Mucosa of rectum (tissue), 2 donors: Measurements from ENCODE around the gene ZC3HAV1.
"Not testable (repeated sequence)": the region's sequence is repeated elsewhere in the genome, so short reads cannot be mapped to it uniquely, and the experiment has no call there.

Experiments
- H3K27ac ChIP-seq, 2 donors: one replicate each; pipeline ENCODE4 v1.7.0; 2013; ENCODE audit warnings: inconsistent platforms in 2 of 2, low read depth in 2 of 2, low read length in 2 of 2
- H3K27me3 ChIP-seq, 2 donors: one replicate each; pipeline ENCODE4 v1.7.0; 2013; ENCODE audit warnings: low read length in 2 of 2; ENCODE audit not compliant: control insufficient read depth in 2 of 2, insufficient read depth in 2 of 2
- H3K36me3 ChIP-seq, 2 donors: one replicate each; pipeline ENCODE4 v1.7.0; 2013; ENCODE audit warnings: low read length in 2 of 2; ENCODE audit not compliant: control insufficient read depth in 2 of 2, insufficient read depth in 2 of 2
- H3K4me1 ChIP-seq, 2 donors: one replicate each; pipeline ENCODE4 v1.7.0; 2013; ENCODE audit warnings: low read length in 2 of 2, mild to moderate bottlenecking in 1 of 2; ENCODE audit not compliant: control insufficient read depth in 2 of 2, insufficient read depth in 2 of 2
- H3K4me3 ChIP-seq, 2 donors: one replicate each; pipeline ENCODE4 v1.7.0; 2013; ENCODE audit warnings: low read length in 2 of 2
- H3K9ac ChIP-seq, 2 donors: one replicate each; pipeline ENCODE4 v1.7.0; 2013; ENCODE audit warnings: low read length in 2 of 2, low read depth in 1 of 2, mild to moderate bottlenecking in 1 of 2
- H3K9me3 ChIP-seq, 2 donors: one replicate each; pipeline ENCODE4 v1.7.0; 2013; ENCODE audit warnings: low read length in 2 of 2; ENCODE audit not compliant: control insufficient read depth in 2 of 2
- donor health status: healthy.
- donor health status: Normal muscosa, but diverticular disease.

Gene ZC3HAV1

DNA sequence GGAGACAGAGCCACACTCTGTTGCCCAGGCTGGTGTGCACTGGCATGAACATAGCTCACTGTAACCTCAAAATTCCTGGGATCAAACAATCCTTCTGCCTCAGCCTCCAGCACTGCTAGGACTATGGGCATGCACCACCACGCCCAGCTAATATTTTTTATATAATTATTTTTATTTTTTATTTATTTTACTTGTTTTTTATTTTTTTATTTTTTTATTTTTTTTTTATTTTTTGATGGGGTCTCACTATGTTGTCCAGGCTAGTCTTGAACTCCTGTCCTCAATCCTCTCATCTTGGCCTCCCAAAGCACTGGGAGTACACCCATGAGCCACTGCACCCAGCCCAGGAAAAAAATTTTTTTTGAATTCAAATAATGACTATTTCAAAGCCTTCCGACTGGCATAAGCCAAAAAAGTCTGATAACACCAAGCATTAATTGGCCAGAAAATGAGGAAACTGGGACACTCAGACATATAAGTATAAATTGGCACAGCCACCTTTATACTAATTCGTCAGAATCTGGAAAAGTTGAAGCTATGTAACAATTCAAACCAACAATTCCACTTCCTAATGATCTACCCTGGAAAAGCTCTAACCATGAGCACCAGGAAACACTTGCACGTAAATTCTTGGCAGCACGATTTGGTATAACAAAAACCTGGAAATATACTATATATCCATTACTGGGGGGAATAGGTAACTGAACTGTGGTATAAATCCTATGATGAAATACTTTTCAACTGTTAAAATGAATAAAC lies 6.3 kb downstream of the ZC3HAV1 start:
- H3K4me1 ChIP-seq, result peaks cover 3% of the 10 kb centered on the region in 2 donors
- H3K27ac ChIP-seq, result no peak overlapping the region
- H3K4me3 ChIP-seq, result peak overlapping the region in 1 of 2 donors; percentile 45
- H3K36me3 ChIP-seq, result peaks cover 0 to 2% of the 10 kb centered on the region in 2 donors
- no peaks in the 10 kb centered on the region for H3K27me3 ChIP-seq
- H3K9me3 ChIP-seq, result no peaks in the 10 kb centered on the region
- no peak overlapping the region for H3K9ac ChIP-seq

DNA sequence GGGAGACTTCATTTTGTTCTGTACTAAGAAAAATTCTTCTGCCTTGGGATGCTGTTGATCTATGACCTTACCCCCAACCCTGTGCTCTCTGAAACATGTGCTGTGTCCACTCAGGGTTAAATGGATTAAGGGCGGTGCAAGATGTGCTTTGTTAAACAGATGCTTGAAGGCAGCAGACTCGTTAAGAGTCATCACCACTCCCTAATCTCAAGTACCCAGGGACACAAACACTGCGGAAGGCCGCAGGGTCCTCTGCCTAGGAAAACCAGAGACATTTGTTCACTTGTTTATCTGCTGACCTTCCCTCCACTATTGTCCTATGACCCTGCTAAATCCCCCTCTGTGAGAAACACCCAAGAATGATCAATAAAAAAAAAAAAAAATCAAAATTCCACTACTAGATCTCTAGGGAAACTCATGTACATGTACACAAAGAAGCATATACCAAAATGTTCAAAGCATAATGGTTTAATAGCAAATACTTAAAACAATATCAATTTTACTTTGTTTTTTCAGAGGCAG lies 7.8 kb downstream of the ZC3HAV1 start:
- H3K4me3 ChIP-seq, H3K27me3 ChIP-seq, H3K9ac ChIP-seq, H3K4me1 ChIP-seq, H3K27ac ChIP-seq, H3K9me3 ChIP-seq, H3K36me3 ChIP-seq: not testable (repeated sequence)

DNA sequence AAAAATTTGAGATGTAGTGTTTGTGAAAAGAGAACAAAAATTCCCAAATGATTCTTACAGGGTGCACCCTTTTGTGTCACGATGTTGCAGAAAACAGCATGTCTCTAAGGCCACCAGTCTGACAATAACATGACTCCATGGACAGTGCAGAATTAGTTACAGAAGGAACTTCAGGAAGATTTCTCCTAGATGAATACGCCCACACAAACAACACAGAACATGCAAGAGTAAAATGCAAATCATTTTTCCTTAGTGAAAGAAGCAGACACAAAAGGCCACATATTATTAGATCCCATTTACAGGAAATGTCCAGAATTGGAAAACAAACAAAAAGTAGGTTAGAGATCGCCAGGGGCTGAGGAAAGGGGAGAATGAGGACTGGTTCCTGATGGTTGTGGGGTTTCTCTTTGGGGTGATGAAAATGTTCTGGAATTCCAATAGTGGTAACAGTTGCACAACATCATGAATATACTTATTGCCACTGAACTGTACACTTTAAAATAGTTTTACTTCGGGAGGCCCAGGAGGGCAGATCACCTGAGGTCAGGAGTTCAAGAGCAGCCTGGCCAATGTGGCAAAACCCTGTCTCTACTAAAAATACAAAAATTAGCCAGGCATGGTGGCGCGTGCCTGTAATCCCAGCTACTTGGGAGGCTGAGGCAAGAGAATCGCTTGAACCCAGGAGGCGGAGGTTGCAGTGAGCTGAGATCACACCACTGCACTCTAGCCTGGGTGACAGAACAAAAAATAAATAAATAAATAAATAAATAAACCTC lies 10.2 kb downstream of the ZC3HAV1 start:
- Histone ChIP-seq H3K27ac (no peak overlapping the region), H3K9ac (no peak overlapping the region), H3K36me3 (peaks cover 0 to 2% of the 10 kb centered on the region in 2 donors), H3K27me3 (no peaks in the 10 kb centered on the region), H3K4me1 (peaks cover 0 to 3% of the 10 kb centered on the region in 2 donors), H3K4me3 (no peak overlapping the region), H3K9me3 (no peaks in the 10 kb centered on the region)

DNA sequence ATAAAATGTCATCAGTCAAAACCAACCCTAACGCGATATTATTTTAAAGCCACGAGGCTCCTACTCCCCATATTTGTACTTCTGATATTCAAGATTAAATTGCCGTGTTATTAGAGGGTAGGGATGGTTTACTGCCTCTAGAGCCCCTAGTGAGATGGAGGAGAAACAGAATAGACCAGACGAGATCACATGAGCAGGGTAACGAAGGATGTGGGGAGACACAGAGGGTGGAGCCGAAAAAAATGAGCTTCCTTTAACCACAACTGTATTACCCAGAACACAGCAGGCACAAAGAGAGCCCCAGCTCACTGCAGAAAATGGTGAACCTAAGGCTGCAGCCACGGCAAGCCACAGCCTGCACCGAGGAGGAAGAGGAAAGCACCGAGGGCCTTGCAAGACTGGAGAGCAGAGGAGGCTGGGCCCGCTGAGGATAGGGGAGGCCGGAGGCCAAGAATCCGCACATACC lies 14.3 kb downstream of the ZC3HAV1 start:
- H3K9ac ChIP-seq, result no peak overlapping the region
- H3K4me3 ChIP-seq, result peak overlapping the region in 1 of 2 donors; percentile 42
- H3K4me1 ChIP-seq, result peaks cover 0 to 3% of the 10 kb centered on the region in 2 donors
- no peaks in the 10 kb centered on the region for H3K9me3 ChIP-seq
- no peaks in the 10 kb centered on the region for H3K27me3 ChIP-seq
- H3K27ac ChIP-seq, result peak overlapping the region in 1 of 2 donors; percentile 41
- H3K36me3 ChIP-seq, result peaks cover 0 to 2% of the 10 kb centered on the region in 2 donors

DNA sequence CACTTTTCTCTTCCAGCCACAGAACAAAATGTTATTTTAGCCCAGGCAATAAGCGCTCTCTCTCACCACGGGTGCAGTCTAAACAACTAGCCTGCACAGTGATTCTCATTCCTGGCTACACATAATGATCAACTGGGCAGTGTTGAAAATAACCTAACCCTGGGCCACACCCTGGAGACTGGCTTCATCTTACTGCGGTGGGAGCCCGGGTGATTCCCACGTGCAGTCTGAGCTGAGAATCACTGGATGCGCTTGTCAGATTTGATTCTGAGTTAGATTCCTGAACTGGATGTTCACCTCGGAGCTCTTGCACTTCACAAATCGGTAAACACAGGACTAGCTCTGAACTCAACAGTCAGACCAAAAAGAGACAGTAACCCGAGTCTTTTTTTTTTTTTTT lies 14.9 kb downstream of the ZC3HAV1 start:
- H3K27ac ChIP-seq, result peak overlapping the region; percentile 29 to 38
- no peak overlapping the region for H3K9ac ChIP-seq

DNA sequence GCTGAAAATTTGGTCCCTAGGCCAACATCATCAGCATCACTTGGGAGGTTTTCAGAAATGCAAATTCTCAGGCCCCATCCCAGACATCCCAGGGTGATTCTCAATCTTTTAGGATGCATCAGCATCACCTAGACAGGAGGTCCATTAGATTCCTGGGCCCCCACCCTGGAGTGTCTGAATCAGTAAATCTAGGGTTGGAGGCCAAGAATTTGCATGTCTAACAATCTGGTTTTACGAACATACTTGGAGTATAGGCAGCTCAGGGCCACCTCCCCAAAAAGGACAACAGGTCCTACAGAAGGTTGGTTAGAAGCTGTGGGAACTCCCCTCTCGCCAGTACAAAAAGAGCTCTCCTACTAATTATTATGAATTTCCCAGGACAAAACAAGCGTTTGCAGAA lies 15.5 kb downstream of the ZC3HAV1 start:
- Histone ChIP-seq H3K27ac (peak overlapping the region; percentile 5 to 29), H3K36me3 (peaks cover 0 to 6% of the 10 kb centered on the region in 2 donors), H3K4me3 (no peak overlapping the region), H3K4me1 (peaks cover 0 to 3% of the 10 kb centered on the region in 2 donors), H3K27me3 (no peaks in the 10 kb centered on the region), H3K9ac (no peak overlapping the region), H3K9me3 (no peaks in the 10 kb centered on the region)

More for the DNA sequence above, 14.9 kb downstream of the ZC3HAV1 start:
- peaks cover 0 to 3% of the 10 kb centered on the region in 2 donors for H3K4me1 ChIP-seq
- H3K36me3 ChIP-seq, result peaks cover 0 to 2% of the 10 kb centered on the region in 2 donors
- H3K4me3 ChIP-seq, result peak overlapping the region in 1 of 2 donors; percentile 42
- no peaks in the 10 kb centered on the region for H3K9me3 ChIP-seq
- no peaks in the 10 kb centered on the region for H3K27me3 ChIP-seq

DNA sequence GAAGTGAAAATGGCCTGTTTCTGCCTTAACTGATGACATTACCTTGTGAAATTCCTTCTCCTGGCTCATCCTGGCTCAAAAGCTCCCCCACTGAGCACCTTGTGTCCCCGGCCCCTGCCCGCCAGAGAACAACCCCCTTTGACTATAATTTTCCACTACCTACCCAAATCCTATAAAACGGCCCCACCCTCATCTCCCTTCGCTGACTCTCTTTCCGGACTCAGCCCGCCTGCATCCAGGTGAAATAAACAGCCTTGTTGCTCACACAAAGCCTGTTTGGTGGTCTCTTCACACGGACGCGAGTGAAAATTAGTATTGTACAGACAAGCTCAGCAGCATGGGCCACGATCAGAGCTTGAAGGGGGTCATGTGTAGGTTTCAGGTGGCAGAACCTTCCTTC lies 16.0 kb downstream of the ZC3HAV1 start:
- not testable (repeated sequence) for H3K27me3 ChIP-seq, H3K4me1 ChIP-seq, H3K4me3 ChIP-seq, H3K36me3 ChIP-seq, H3K9ac ChIP-seq, H3K9me3 ChIP-seq
- peak overlapping the region in 1 of 2 donors; percentile 5 for H3K27ac ChIP-seq

DNA sequence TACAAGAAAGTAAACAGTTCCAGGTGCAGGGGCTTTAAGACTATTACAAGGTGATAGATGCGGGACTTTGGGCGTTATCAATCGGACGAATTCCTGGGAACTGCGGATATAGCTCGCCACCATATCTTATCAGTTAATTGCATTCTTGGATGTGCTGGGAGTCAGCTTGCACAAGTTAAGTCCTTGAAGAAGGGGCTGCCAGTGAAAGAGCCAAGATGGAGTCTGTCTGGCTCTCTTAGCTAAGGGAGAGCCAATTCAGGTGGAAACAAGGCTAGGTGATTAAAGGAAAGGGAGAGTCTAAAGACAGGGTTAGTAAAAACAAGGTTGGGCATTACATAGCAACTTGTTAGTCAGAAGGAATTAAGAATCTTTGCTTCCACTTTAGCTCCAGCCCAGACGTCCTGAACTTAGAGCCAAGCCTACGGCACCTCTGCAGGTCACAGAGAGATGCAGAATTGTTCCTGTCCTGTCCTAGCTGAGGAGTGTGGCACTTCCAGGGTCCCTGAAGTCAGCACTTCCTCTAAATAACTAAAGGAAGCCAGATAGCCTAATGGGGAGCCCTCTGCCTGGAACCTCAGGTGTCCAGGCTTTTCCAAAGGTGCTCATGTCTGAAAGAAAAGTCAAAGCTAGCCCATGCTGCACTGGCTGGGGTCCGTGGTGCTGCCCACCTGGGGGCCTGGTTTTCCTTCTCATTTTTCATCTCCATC lies 17.3 kb downstream of the ZC3HAV1 start:
- no peak overlapping the region for H3K9ac ChIP-seq
- peaks cover 7 to 16% of the 10 kb centered on the region in 2 donors for H3K36me3 ChIP-seq
- H3K9me3 ChIP-seq, result no peaks in the 10 kb centered on the region
- H3K4me3 ChIP-seq, result no peak overlapping the region
- H3K4me1 ChIP-seq, result peaks cover 0 to 3% of the 10 kb centered on the region in 2 donors
- H3K27me3 ChIP-seq, result no peaks in the 10 kb centered on the region
- H3K27ac ChIP-seq, result no peak overlapping the region

DNA sequence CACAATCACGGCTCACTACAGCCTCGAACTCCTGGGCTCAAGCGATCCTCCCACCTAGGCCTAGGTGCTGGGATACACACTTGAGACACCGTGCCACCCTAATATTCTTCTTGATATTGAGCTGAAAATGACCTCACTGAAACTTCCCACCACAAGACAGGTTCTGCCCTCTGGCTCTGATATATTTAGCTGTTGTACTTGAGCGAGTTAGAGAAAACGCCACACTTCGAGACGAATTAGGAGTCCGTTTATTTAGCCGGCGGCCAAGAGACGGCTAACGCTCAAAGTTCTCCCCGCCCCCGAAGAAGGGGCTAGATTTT lies 17.9 kb downstream of the ZC3HAV1 start:
- Histone ChIP-seq H3K4me3 (no peak overlapping the region), H3K36me3 (peaks cover 13 to 22% of the 10 kb centered on the region in 2 donors), H3K4me1 (peaks cover 0 to 3% of the 10 kb centered on the region in 2 donors), H3K9ac (no peak overlapping the region), H3K9me3 (no peaks in the 10 kb centered on the region), H3K27me3 (no peaks in the 10 kb centered on the region), H3K27ac (no peak overlapping the region)
